ENCODE data around the gene CACNA1C. TPM values are rescaled to one million over a fixed set of nuclear protein-coding genes. Genes with fewer than 3 reads are reported as not detected.

CACNA1C gene
- total and polyA plus RNA-seq, 10 of the 15 experiments (the other 5 are each of a cell fraction or from before 2014, with no cell fraction given): under 0.01 to 0.15 (median 0.09) TPM; not detected in 5

DNA sequence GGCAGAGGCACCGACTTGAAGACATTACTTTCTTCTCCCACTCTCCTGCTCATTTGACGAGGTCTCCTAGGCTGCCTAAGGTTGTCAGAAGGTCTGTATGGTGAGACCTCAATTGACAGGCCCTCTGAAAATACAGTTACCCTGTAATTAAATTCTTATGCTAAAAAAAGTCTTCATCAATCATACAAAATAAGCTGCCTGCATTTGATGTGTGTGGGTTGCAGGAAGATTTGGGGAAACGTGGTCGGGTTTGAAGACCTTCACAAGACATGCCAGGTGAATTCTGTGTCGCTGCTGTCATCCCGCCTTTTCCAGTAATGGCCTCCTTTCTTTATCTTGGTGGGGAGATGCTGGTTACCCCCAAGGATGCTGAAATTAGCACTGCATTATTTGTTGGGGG is 299.4 kb downstream of the CACNA1C start (continued):
- TF ChIP-seq, protein P1, sequence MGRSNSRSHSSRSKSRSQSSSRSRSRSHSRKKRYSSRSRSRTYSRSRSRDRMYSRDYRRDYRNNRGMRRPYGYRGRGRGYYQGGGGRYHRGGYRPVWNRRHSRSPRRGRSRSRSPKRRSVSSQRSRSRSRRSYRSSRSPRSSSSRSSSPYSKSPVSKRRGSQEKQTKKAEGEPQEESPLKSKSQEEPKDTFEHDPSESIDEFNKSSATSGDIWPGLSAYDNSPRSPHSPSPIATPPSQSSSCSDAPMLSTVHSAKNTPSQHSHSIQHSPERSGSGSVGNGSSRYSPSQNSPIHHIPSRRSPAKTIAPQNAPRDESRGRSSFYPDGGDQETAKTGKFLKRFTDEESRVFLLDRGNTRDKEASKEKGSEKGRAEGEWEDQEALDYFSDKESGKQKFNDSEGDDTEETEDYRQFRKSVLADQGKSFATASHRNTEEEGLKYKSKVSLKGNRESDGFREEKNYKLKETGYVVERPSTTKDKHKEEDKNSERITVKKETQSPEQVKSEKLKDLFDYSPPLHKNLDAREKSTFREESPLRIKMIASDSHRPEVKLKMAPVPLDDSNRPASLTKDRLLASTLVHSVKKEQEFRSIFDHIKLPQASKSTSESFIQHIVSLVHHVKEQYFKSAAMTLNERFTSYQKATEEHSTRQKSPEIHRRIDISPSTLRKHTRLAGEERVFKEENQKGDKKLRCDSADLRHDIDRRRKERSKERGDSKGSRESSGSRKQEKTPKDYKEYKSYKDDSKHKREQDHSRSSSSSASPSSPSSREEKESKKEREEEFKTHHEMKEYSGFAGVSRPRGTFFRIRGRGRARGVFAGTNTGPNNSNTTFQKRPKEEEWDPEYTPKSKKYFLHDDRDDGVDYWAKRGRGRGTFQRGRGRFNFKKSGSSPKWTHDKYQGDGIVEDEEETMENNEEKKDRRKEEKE (IDR thresholded peaks at IDR 0.05): no peak
- no peak for TF ChIP-seq PAX5 (IDR thresholded peaks at IDR 0.05; ENCODE audit: borderline replicate concordance, low read depth, low read length)
- TF ChIP-seq SREBF1 (IDR thresholded peaks at IDR 0.05; ENCODE audit: low read length): no peak
- TF ChIP-seq KAT2A (conservative IDR thresholded peaks at IDR 0.05; ENCODE audit: control insufficient read depth, low read depth, low read length): no peak
- TF ChIP-seq GATAD2B (conservative IDR thresholded peaks at IDR 0.05; ENCODE audit: low read depth): no peak

DNA sequence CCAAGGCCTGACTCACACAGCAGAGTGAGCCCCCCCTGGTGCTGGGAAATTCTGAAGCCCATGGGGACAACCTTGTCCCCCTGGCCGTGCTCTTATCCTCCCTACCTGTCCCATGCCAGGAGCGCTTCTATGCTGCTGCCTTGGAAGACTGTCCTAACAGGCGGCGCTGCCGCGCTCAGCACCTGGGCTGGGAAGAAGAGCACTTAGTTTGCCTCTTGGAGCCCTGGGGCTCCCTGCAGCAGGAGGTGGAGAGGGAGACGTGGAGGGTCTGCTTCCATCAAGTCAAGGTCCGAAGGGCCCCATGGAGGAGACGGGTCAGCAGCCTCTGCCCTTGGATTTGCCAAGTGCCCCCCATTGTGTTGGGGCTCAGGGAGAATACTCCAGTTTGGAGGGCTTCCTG is 300.5 kb downstream of the CACNA1C start:
- ATAC-seq (no peak), FAIRE-seq (no peak), DNase-seq (ENCODE audit: low read depth, low spot score) (no peak)
- H2AFZ ChIP-seq (ENCODE audit: control insufficient read depth, low read depth, low read length): no peak overlapping the region
- POLR2A ChIA-PET: no interaction called here
- intact Hi-C loops (cut with micrococcal nuclease; ENCODE audit: unreplicated experiment): no loop called here
- peaks cover 15% of the 10 kb centered on the region for H3K4me1 ChIP-seq (ENCODE audit: control insufficient read depth, insufficient read depth, low read length)
- 64% methylated on average over 9 of the region's 9 CpGs for WGBS (ENCODE audit: insufficient coverage, insufficient replicate concordance, low lambda C conversion rate, missing lambda C conversion rate)
- no peak overlapping the region for H3K27ac ChIP-seq (ENCODE audit: control insufficient read depth, insufficient read depth)
- SMC1A ChIA-PET (ENCODE audit: uncharacterized antibody, unreplicated experiment): no interaction called here
- no peaks in the 10 kb centered on the region for H3K9me3 ChIP-seq (replicated peaks; ENCODE audit: control insufficient read depth, insufficient read depth, low read length)
- H3K4me2 ChIP-seq (ENCODE audit: control insufficient read depth, insufficient read depth): no peak overlapping the region
- RAD21 ChIA-PET (ENCODE audit: unreplicated experiment): no interaction called here
- no peak overlapping the region for H3K9ac ChIP-seq (ENCODE audit: control insufficient read depth, insufficient read depth, low read length)
- H3K4me3 ChIP-seq: no peak overlapping the region
- TF ChIP-seq NFYA (IDR thresholded peaks at IDR 0.05; ENCODE audit: borderline replicate concordance, low read depth, low read length) (no peak), ZNF622 (IDR thresholded peaks at IDR 0.05) (no peak), ASH2L (IDR thresholded peaks at IDR 0.05; ENCODE audit: borderline replicate concordance, low read depth) (no peak), BCL11A (IDR thresholded peaks at IDR 0.05; ENCODE audit: low read depth, low read length) (no peak), POLR2AphosphoS5 (IDR thresholded peaks at IDR 0.05; ENCODE audit: low read length) (no peak), JUNB (IDR thresholded peaks at IDR 0.05) (no peak), JUND (IDR thresholded peaks at IDR 0.05; ENCODE audit: low read depth, low read length) (no peak), CHD2 (IDR thresholded peaks at IDR 0.05; ENCODE audit: borderline replicate concordance, low read depth, low read length) (no peak)
- no peaks in the 10 kb centered on the region for H4K20me1 ChIP-seq (ENCODE audit: control insufficient read depth, insufficient read depth)
- no peaks in the 10 kb centered on the region for H3K79me2 ChIP-seq (ENCODE audit: control insufficient read depth, insufficient read depth, low read length)
- no TSS peak for BruUV-seq (replicated peaks)
- 0 out of 4 replicates have a peak, but pooled peaks cover 0 to 3% of the 10 kb centered on the region in 2 experiments for H3K27me3 ChIP-seq (replicated peaks in 1 of 2; ENCODE audit: control insufficient read depth in 2 of 2, insufficient read depth in 2 of 2, low read length in 1 of 2)
- no peaks in the 10 kb centered on the region for H3K36me3 ChIP-seq (ENCODE audit: control insufficient read depth in 2 of 2, insufficient read depth in 2 of 2, low read length in 1 of 2)
- CTCF ChIA-PET: no interaction called here
- in situ Hi-C loops (cut with MboI): no loop called here

Measured in GM12878 (cell line).